Neural progenitor cell (in vitro differentiated cells): Measurements from ENCODE around the gene CCNY. TPM values are rescaled to one million over a fixed set of nuclear protein-coding genes. Genes with fewer than 3 reads are reported as not detected.

Source experiments
- DNase-seq: peaks from one replicate; pipeline ENCODE4 v3.0.0-alpha.2; 2016; ENCODE audit warnings: low spot score
- H2AFZ ChIP-seq: fragments of 200-600 bp; sonication (generic); replicated peaks from 2 replicates; pipeline ENCODE4 v1.6.1; 2016; ENCODE audit warnings: antibody characterized with exemption
- H3F3A ChIP-seq: fragments of 200-600 bp; sonication (generic); 2 replicates; pipeline ENCODE4 v1.6.1; 2016; ENCODE audit warnings: antibody characterized with exemption, low read depth
- H3K27ac ChIP-seq: fragments of 200-600 bp; sonication (generic); 2 replicates; pipeline ENCODE4 v1.5.1; 2016; ENCODE audit warnings: mild to moderate bottlenecking
- H3K27me3 ChIP-seq: fragments of 200-600 bp; sonication (generic); 2 replicates; pipeline ENCODE4 v1.6.1; 2016; ENCODE audit warnings: mild to moderate bottlenecking, moderate library complexity
- H3K36me3 ChIP-seq: fragments of 200-600 bp; sonication (generic); 2 replicates; pipeline ENCODE4 v1.5.1; 2016
- H3K4me1 ChIP-seq: fragments of 200-600 bp; sonication (generic); 2 replicates; pipeline ENCODE4 v1.6.1; 2016; ENCODE audit warnings: mixed run types
- H3K4me2 ChIP-seq: fragments of 200-600 bp; sonication (generic); 2 replicates; pipeline ENCODE4 v1.6.1; 2016
- H3K4me3 ChIP-seq: fragments of 200-600 bp; sonication (generic); 2 replicates; pipeline ENCODE4 v1.5.1; 2016
- H3K79me2 ChIP-seq: fragments of 200-600 bp; sonication (generic); 2 replicates; pipeline ENCODE4 v1.6.1; 2016; ENCODE audit warnings: low read depth
- H3K9ac ChIP-seq: fragments of 200-600 bp; sonication (generic); 2 replicates; pipeline ENCODE4 v1.6.1; 2016
- H3K9me3 ChIP-seq: fragments of 200-600 bp; sonication (generic); 2 replicates; pipeline ENCODE4 v1.5.1; 2016; ENCODE audit warnings: low read depth
- H4K20me1 ChIP-seq: fragments of 200-600 bp; sonication (generic); 2 replicates; pipeline ENCODE4 v1.6.1; 2016; ENCODE audit warnings: low read depth
- H3K27ac Mint-ChIP-seq: 3 replicates; pipeline ENCODE4 v1.8.0; 2021; ENCODE audit warnings: mixed read lengths
- H3K27me3 Mint-ChIP-seq: 2 replicates; pipeline ENCODE4 v1.8.0; 2022; ENCODE audit warnings: low read depth, mild to moderate bottlenecking, inconsistent platforms, moderate library complexity, mixed read lengths; ENCODE audit not compliant: insufficient read depth
- H3K36me3 Mint-ChIP-seq: 3 replicates; pipeline ENCODE4 v1.8.0; 2021; ENCODE audit warnings: mixed read lengths
- H3K4me1 Mint-ChIP-seq: 3 replicates; pipeline ENCODE4 v1.8.0; 2021; ENCODE audit warnings: mixed read lengths
- H3K4me3 Mint-ChIP-seq: 3 replicates; pipeline ENCODE4 v1.8.0; 2021; ENCODE audit warnings: mild to moderate bottlenecking, moderate library complexity, mixed read lengths
- H3K9me3 Mint-ChIP-seq: 3 replicates; pipeline ENCODE4 v1.8.0; 2020; ENCODE audit warnings: mixed read lengths
- CTCF ChIP-seq: fragments of 200-600 bp; sonication (generic); IDR thresholded peaks from 2 replicates; pipeline ENCODE4 v1.5.1; 2017; ENCODE audit warnings: antibody characterized with exemption, mild to moderate bottlenecking
- EZH2 ChIP-seq: fragments of 200-600 bp; sonication (generic); IDR thresholded peaks from 2 replicates; pipeline ENCODE4 v1.6.1; 2017; ENCODE audit warnings: antibody characterized with exemption, mild to moderate bottlenecking, moderate library complexity
- EZH2phosphoT487 ChIP-seq: fragments of 200-600 bp; sonication (generic); IDR thresholded peaks from 2 replicates; pipeline ENCODE4 v1.6.1; 2017; ENCODE audit warnings: antibody characterized with exemption
- total RNA-seq: library from RNA; depleted of rRNA; stranded (reverse); fragments of >200 nt; gene quantifications from 2 replicates; pipeline ENCODE4 v1.2.3, GENCODE V29; 2015; ENCODE audit warnings: low replicate concordance

The CCNY gene
- total RNA-seq, 1 donor from 2014 or later = 46.7 TPM

- no peak for TF ChIP-seq CTCF
- TF ChIP-seq EZH2phosphoT487 = no peak
- no peak for TF ChIP-seq EZH2
- no peak for DNase-seq
- Histone ChIP-seq H3K36me3 (no peaks in the 10 kb centered on the region), H3K9me3 (no peaks in the 10 kb centered on the region), H3K9ac (no peak overlapping the region), H3K4me1 (peaks cover 66% of the 10 kb centered on the region), H2AFZ (no peak overlapping the region), H3K4me2 (peak overlapping the region; percentile 81), H3F3A (peaks cover 23% of the 10 kb centered on the region), H3K27ac (no peak overlapping the region), H4K20me1 (peaks cover 81% of the 10 kb centered on the region), H3K4me3 (no peak overlapping the region), H3K27me3 (no peaks in the 10 kb centered on the region), H3K79me2 (peaks cover 100% of the 10 kb centered on the region)
- peaks cover 31% of the 10 kb centered on the region for H3K4me1 Mint-ChIP-seq
- peaks cover 2% of the 10 kb centered on the region for H3K27me3 Mint-ChIP-seq
- no peak overlapping the region for H3K4me3 Mint-ChIP-seq
- no peaks in the 10 kb centered on the region for H3K9me3 Mint-ChIP-seq
- H3K27ac Mint-ChIP-seq = no peak overlapping the region
- H3K36me3 Mint-ChIP-seq = no peaks in the 10 kb centered on the region
Observed at GRCh38 chr10:35463878-35464277, 127.6 kb downstream of the CCNY start.

GRCh38 chr10:35464825-35465456, 128.6 kb downstream of the CCNY start:
- no peaks in the 10 kb centered on the region for H3K27me3 ChIP-seq
- peak; percentile 56 for DNase-seq
- Mint-ChIP-seq H3K9me3 (no peaks in the 10 kb centered on the region), H3K36me3 (no peaks in the 10 kb centered on the region), H3K4me1 (peaks cover 32% of the 10 kb centered on the region), H3K27me3 (peaks cover 2% of the 10 kb centered on the region), H3K27ac (no peak overlapping the region), H3K4me3 (no peak overlapping the region)
- peak overlapping the region; percentile 81 for H3K4me2 ChIP-seq
- peaks cover 77% of the 10 kb centered on the region for H4K20me1 ChIP-seq
- H3K27ac ChIP-seq = no peak overlapping the region
- peaks cover 57% of the 10 kb centered on the region for H3K4me1 ChIP-seq
- TF ChIP-seq EZH2phosphoT487 = no peak
- TF ChIP-seq CTCF = no peak
- no peak for TF ChIP-seq EZH2
- H3K4me3 ChIP-seq = peak overlapping the region; percentile 39
- H3K9ac ChIP-seq = no peak overlapping the region
- no peaks in the 10 kb centered on the region for H3K36me3 ChIP-seq
- peaks cover 21% of the 10 kb centered on the region for H3F3A ChIP-seq
- peaks cover 100% of the 10 kb centered on the region for H3K79me2 ChIP-seq
- no peaks in the 10 kb centered on the region for H3K9me3 ChIP-seq
- no peak overlapping the region for H2AFZ ChIP-seq

GRCh38 chr10:35465673-35466072, 129.4 kb downstream of the CCNY start:
- Mint-ChIP-seq H3K27me3 (peaks cover 2% of the 10 kb centered on the region), H3K27ac (no peak overlapping the region), H3K4me1 (peaks cover 39% of the 10 kb centered on the region), H3K4me3 (no peak overlapping the region), H3K36me3 (no peaks in the 10 kb centered on the region), H3K9me3 (no peaks in the 10 kb centered on the region)
- Histone ChIP-seq H3K79me2 (peaks cover 99% of the 10 kb centered on the region), H3K36me3 (no peaks in the 10 kb centered on the region), H4K20me1 (peaks cover 84% of the 10 kb centered on the region), H3K27me3 (no peaks in the 10 kb centered on the region), H3K9ac (no peak overlapping the region), H3K27ac (no peak overlapping the region), H3F3A (peaks cover 29% of the 10 kb centered on the region), H3K9me3 (no peaks in the 10 kb centered on the region), H2AFZ (no peak overlapping the region), H3K4me2 (peak overlapping the region; percentile 81), H3K4me1 (peaks cover 64% of the 10 kb centered on the region), H3K4me3 (peak overlapping the region; percentile 39)
- DNase-seq = no peak
- no peak for TF ChIP-seq CTCF
- TF ChIP-seq EZH2phosphoT487 = no peak
- TF ChIP-seq EZH2 = no peak
